HG03354 (cell line): ENCODE data around the gene SFTPB.
"Not testable (repeated sequence)": the region's sequence is repeated elsewhere in the genome, so short reads cannot be mapped to it uniquely, and the experiment has no call there.

ENCODE experiments used
- ATAC-seq: cut with Tn5 transposase; IDR thresholded peaks from one replicate; pipeline ENCODE4 v1.9.1; 2021; ENCODE audit warnings: mild to moderate bottlenecking; ENCODE audit not compliant: unreplicated experiment, poor library complexity, severe bottlenecking

The SFTPB gene

GRCh38 chr2:85668009-85668856 is at the start of gene SFTPB:
SFTPB (minus strand) TSS chr2:85668199; CDS start chr2:85668183, 16 bp downstream.
- no peak for ATAC-seq

GRCh38 chr2:85717308-85718008 is 49.5 kb upstream of the SFTPB start:
- no peak for ATAC-seq

GRCh38 chr2:85716346-85716914 is 48.4 kb upstream of the SFTPB start:
- no peak for ATAC-seq

GRCh38 chr2:85714841-85715240 is 46.8 kb upstream of the SFTPB start:
- no peak for ATAC-seq

GRCh38 chr2:85714421-85714820 is 46.4 kb upstream of the SFTPB start:
- ATAC-seq = not testable (repeated sequence)

- ATAC-seq = no peak
Observed at GRCh38 chr2:85713836-85714235, 45.8 kb upstream of the SFTPB start.

GRCh38 chr2:85712849-85713612 is 45.0 kb upstream of the SFTPB start:
- ATAC-seq = no peak

- no peak for ATAC-seq
Observed at GRCh38 chr2:85712336-85712735, 44.3 kb upstream of the SFTPB start.

- ATAC-seq = no peak
Observed at GRCh38 chr2:85711578-85712060, 43.6 kb upstream of the SFTPB start.

GRCh38 chr2:85710687-85711577 is 42.9 kb upstream of the SFTPB start:
- ATAC-seq = no peak

GRCh38 chr2:85709401-85709811 is 41.4 kb upstream of the SFTPB start:
- no peak for ATAC-seq

- no peak for ATAC-seq
Observed at GRCh38 chr2:85708641-85709040, 40.6 kb upstream of the SFTPB start.

- ATAC-seq = peak; percentile 75
Observed at GRCh38 chr2:85707304-85707703, 39.3 kb upstream of the SFTPB start.

- no peak for ATAC-seq
Observed at GRCh38 chr2:85706599-85707296, 38.7 kb upstream of the SFTPB start.

GRCh38 chr2:85706063-85706462 is 38.1 kb upstream of the SFTPB start:
- no peak for ATAC-seq

GRCh38 chr2:85705680-85706039 is 37.7 kb upstream of the SFTPB start:
- no peak for ATAC-seq

- peak; percentile 70 for ATAC-seq
Observed at GRCh38 chr2:85704800-85705679, 37.0 kb upstream of the SFTPB start.
